Measurements from ENCODE around the gene USHBP1. TPM values are rescaled to one million over a fixed set of nuclear protein-coding genes. Genes with fewer than 3 reads are reported as not detected.
A peak's percentile ranks its signal among the peaks of the same experiment; 100 is the strongest.

USHBP1 gene
- total and polyA plus RNA-seq, 2 of the 13 experiments (the other 11 are each of a cell fraction or from before 2014, with no cell fraction given) = 0.15 to 1.5 TPM

- TF ChIP-seq, protein P1, sequence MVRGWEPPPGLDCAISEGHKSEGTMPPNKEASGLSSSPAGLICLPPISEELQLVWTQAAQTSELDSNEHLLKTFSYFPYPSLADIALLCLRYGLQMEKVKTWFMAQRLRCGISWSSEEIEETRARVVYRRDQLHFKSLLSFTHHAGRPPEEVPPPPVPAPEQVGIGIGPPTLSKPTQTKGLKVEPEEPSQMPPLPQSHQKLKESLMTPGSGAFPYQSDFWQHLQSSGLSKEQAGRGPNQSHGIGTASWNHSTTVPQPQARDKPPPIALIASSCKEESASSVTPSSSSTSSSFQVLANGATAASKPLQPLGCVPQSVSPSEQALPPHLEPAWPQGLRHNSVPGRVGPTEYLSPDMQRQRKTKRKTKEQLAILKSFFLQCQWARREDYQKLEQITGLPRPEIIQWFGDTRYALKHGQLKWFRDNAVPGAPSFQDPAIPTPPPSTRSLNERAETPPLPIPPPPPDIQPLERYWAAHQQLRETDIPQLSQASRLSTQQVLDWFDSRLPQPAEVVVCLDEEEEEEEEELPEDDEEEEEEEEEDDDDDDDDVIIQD (CRISPR knock-in tag; IDR thresholded peaks at IDR 0.05; ENCODE audit: low read depth) = no peak
- peak; percentile 79 for TF ChIP-seq YEATS4 (CRISPR knock-in tag; IDR thresholded peaks at IDR 0.05; ENCODE audit: borderline replicate concordance)
- TF ChIP-seq IRF2 (CRISPR knock-in tag; IDR thresholded peaks at IDR 0.05) = peak; percentile 77; the same call in 1 of the 2 replicates
- 0 out of 2 replicates have a peak, but pooled peaks have one; percentile 74 for TF ChIP-seq ZNF253 (CRISPR knock-in tag; IDR thresholded peaks at IDR 0.05; ENCODE audit: borderline replicate concordance)
- no peak for TF ChIP-seq ZKSCAN1 (IDR thresholded peaks at IDR 0.05; ENCODE audit: low read length)
- TF ChIP-seq ZNF850 (CRISPR knock-in tag; conservative IDR thresholded peaks at IDR 0.05) = no peak
- TF ChIP-seq MLLT10 (CRISPR knock-in tag; IDR thresholded peaks at IDR 0.05) = no peak
- TF ChIP-seq MYPOP (CRISPR knock-in tag; IDR thresholded peaks at IDR 0.05) = peak; percentile 75; the same call in 1 of the 2 replicates
- peak; percentile 11; the same call in 1 of the 2 replicates for TF ChIP-seq ZNF546 (CRISPR knock-in tag; conservative IDR thresholded peaks at IDR 0.05)
- TF ChIP-seq HCFC1 (IDR thresholded peaks at IDR 0.05; ENCODE audit: low read depth, low read length) = peak; percentile 66; the same call in 1 of the 2 replicates
- no peak for TF ChIP-seq ZSCAN30 (CRISPR knock-in tag; IDR thresholded peaks at IDR 0.05)
- TF ChIP-seq KLF13 (CRISPR knock-in tag; IDR thresholded peaks at IDR 0.05) = 0 out of 2 replicates have a peak, but pooled peaks have one; percentile 50
- peak; percentile 25; the same call in 1 of the 2 replicates for TF ChIP-seq ZNF777 (CRISPR knock-in tag; IDR thresholded peaks at IDR 0.05)
- TF ChIP-seq CBX2 (IDR thresholded peaks at IDR 0.05; ENCODE audit: low read depth, low read length) = no peak
- TF ChIP-seq CBX2 (CRISPR knock-in tag; IDR thresholded peaks at IDR 0.05; ENCODE audit: low read depth) = no peak
- TF ChIP-seq, protein P2, sequence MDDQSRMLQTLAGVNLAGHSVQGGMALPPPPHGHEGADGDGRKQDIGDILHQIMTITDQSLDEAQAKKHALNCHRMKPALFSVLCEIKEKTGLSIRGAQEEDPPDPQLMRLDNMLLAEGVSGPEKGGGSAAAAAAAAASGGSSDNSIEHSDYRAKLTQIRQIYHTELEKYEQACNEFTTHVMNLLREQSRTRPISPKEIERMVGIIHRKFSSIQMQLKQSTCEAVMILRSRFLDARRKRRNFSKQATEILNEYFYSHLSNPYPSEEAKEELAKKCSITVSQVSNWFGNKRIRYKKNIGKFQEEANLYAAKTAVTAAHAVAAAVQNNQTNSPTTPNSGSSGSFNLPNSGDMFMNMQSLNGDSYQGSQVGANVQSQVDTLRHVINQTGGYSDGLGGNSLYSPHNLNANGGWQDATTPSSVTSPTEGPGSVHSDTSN (CRISPR knock-in tag; IDR thresholded peaks at IDR 0.05; ENCODE audit: borderline replicate concordance) = peak; percentile 27; the same call in 1 of the 2 replicates
- TF ChIP-seq ZNF883 (CRISPR knock-in tag; IDR thresholded peaks at IDR 0.05; ENCODE audit: not compliant biosample characterization) = peak; percentile 76
- TF ChIP-seq ZMAT3 (CRISPR knock-in tag; conservative IDR thresholded peaks at IDR 0.05) = no peak
- 0 out of 2 replicates have a peak, but pooled peaks have one; percentile 40 for TF ChIP-seq TOE1 (CRISPR knock-in tag; IDR thresholded peaks at IDR 0.05)
- no peak; the same call in 1 of the 2 replicates for TF ChIP-seq ZBTB1 (CRISPR knock-in tag; IDR thresholded peaks at IDR 0.05; ENCODE audit: borderline replicate concordance)
- TF ChIP-seq ELF3 (CRISPR knock-in tag; IDR thresholded peaks at IDR 0.05) = peak; percentile 75; the same call in 1 of the 2 replicates
- TF ChIP-seq CAMTA2 (CRISPR knock-in tag; IDR thresholded peaks at IDR 0.05; ENCODE audit: borderline replicate concordance) = 0 out of 2 replicates have a peak, but pooled peaks have one; percentile 74
- TF ChIP-seq RXRA (CRISPR knock-in tag; IDR thresholded peaks at IDR 0.05) = peak; percentile 25; the same call in 1 of the 2 replicates
- TF ChIP-seq MTF2 (CRISPR knock-in tag; IDR thresholded peaks at IDR 0.05; ENCODE audit: borderline replicate concordance) = 0 out of 2 replicates have a peak, but pooled peaks have one; percentile 47
- TF ChIP-seq ZNF274 (CRISPR knock-in tag; IDR thresholded peaks at IDR 0.05) = no peak; the same call in 1 of the 2 replicates
- no peak for TF ChIP-seq SALL2 (CRISPR knock-in tag; IDR thresholded peaks at IDR 0.05)
- TF ChIP-seq KAT8 (CRISPR knock-in tag; IDR thresholded peaks at IDR 0.05) = peak; percentile 63; the same call in 1 of the 2 replicates
- TF ChIP-seq NR3C1 (CRISPR knock-in tag; IDR thresholded peaks at IDR 0.05) = no peak
- no peak; the same call in 1 of the 2 replicates for TF ChIP-seq SMAD3 (CRISPR knock-in tag; IDR thresholded peaks at IDR 0.05)
Observed at GRCh38 chr19:17305517-17306284, 41.2 kb upstream of the USHBP1 start, which contains the start of gene MRPL34 (continued).

All from HepG2 (cell line).